CD4-positive, CD25-positive, alpha-beta regulatory T cell (primary cell): ENCODE measurements around the gene ID4. TPM values are rescaled to one million over a fixed set of nuclear protein-coding genes. Genes with fewer than 3 reads are reported as not detected.
"Not testable (repeated sequence)": the region's sequence is repeated elsewhere in the genome, so short reads cannot be mapped to it uniquely, and the experiment has no call there.

Experiments used
- ATAC-seq, 2 donors: fragments of 150-1000 bp; cut with Tn5 transposase; one replicate each; pipeline ENCODE4 v1.10.0; 2021; ENCODE audit warnings: low read depth in 2 of 2, moderate number of reproducible peaks in 2 of 2, moderate library complexity in 1 of 2
- DNase-seq, 3 donors: peaks; one replicate each; pipeline versions ENCODE4 v3.0.0 to v3.0.0-alpha.2; 2012 to 2022; ENCODE audit warnings: mixed read lengths in 1 of 3
- H3K27ac ChIP-seq: one replicate; pipeline ENCODE4 v1.7.0; 2013; ENCODE audit warnings: mild to moderate bottlenecking, low read length; ENCODE audit not compliant: insufficient read depth, poor library complexity, severe bottlenecking
- H3K27me3 ChIP-seq: one replicate; pipeline ENCODE4 v1.7.0; 2013; ENCODE audit warnings: low read length; ENCODE audit not compliant: control insufficient read depth, insufficient read depth
- H3K36me3 ChIP-seq: one replicate; pipeline ENCODE4 v1.7.0; 2013; ENCODE audit warnings: mild to moderate bottlenecking, low read length, moderate library complexity; ENCODE audit not compliant: control insufficient read depth, insufficient read depth
- H3K4me1 ChIP-seq: 2 replicates; pipeline ENCODE4 v1.7.0; 2013; ENCODE audit warnings: mild to moderate bottlenecking, low read length; ENCODE audit not compliant: insufficient read depth, control insufficient read depth, poor library complexity, severe bottlenecking
- H3K4me3 ChIP-seq: one replicate; pipeline ENCODE4 v1.7.0; 2013; ENCODE audit warnings: low read depth, mild to moderate bottlenecking, low read length, moderate library complexity
- H3K9me3 ChIP-seq, 2 experiments: 1 replicate in 1 of 2; 2 replicates in 1 of 2; pipeline ENCODE4 v1.7.0; 2013; ENCODE audit warnings: low read length in 2 of 2, mild to moderate bottlenecking in 1 of 2, moderate library complexity in 1 of 2; ENCODE audit not compliant: control insufficient read depth in 2 of 2
- H3K27ac Mint-ChIP-seq, 3 donors: one replicate each; pipeline ENCODE4 v1.8.0; 2020 to 2022; ENCODE audit warnings: mild to moderate bottlenecking in 3 of 3, mixed read lengths in 3 of 3, moderate library complexity in 2 of 3
- H3K27me3 Mint-ChIP-seq: one replicate; pipeline ENCODE4 v1.8.0; 2022; ENCODE audit warnings: mild to moderate bottlenecking, mixed read lengths
- H3K36me3 Mint-ChIP-seq: one replicate; pipeline ENCODE4 v1.8.0; 2020; ENCODE audit warnings: mixed read lengths
- H3K4me1 Mint-ChIP-seq, 4 donors: one replicate each; pipeline ENCODE4 v1.8.0; 2020 to 2022; ENCODE audit warnings: mixed read lengths in 4 of 4, mild to moderate bottlenecking in 1 of 4
- H3K4me3 Mint-ChIP-seq, 4 donors: one replicate each; pipeline ENCODE4 v1.8.0; 2020 to 2022; ENCODE audit warnings: mild to moderate bottlenecking in 4 of 4, mixed read lengths in 4 of 4, moderate library complexity in 3 of 4
- H3K9me3 Mint-ChIP-seq, 7 donors: one replicate each; pipeline ENCODE4 v1.8.0; 2020 to 2022; ENCODE audit warnings: mixed read lengths in 7 of 7, mild to moderate bottlenecking in 3 of 7, moderate library complexity in 2 of 7
- polyA plus RNA-seq, 4 donors: library from polyadenylated mRNA; unstranded; fragments of 300-500 nt; fragmentation: Illumina TruSeq; gene quantifications; one replicate each; pipeline ENCODE4 v1.2.3, GENCODE V29; 2021
- total RNA-seq: library from RNA; stranded (reverse); gene quantifications from one replicate; pipeline ENCODE4 v1.2.3, GENCODE V29; 2022

Gene ID4
- total and polyA plus RNA-seq, 5 donors from 2014 or later, result not detected

- Mint-ChIP-seq H3K27me3 (peaks cover 4% of the 10 kb centered on the region), H3K9me3 (peaks cover 0 to 5% (median 0%) of the 10 kb centered on the region in 7 donors), H3K4me1 (peaks cover 0 to 1% (median 0%) of the 10 kb centered on the region in 4 donors), H3K4me3 (no peak overlapping the region), H3K36me3 (no peaks in the 10 kb centered on the region), H3K27ac (no peak overlapping the region)
- Histone ChIP-seq H3K27ac (no peak overlapping the region), H3K36me3 (no peaks in the 10 kb centered on the region), H3K4me3 (no peak overlapping the region), H3K4me1 (no peaks in the 10 kb centered on the region), H3K9me3 (no peaks in the 10 kb centered on the region), H3K27me3 (no peaks in the 10 kb centered on the region)
- ATAC-seq, result no peak
- DNase-seq, result no peak
These were observed 15.8 kb downstream of the ID4 start for GRCh38 chr6:19852927-19853326.

GRCh38 chr6:19854421-19855015 lies 17.3 kb downstream of the ID4 start:
- H3K9me3 ChIP-seq, ATAC-seq, H3K9me3 Mint-ChIP-seq, H3K4me1 ChIP-seq, H3K4me3 ChIP-seq, H3K27me3 Mint-ChIP-seq, H3K4me1 Mint-ChIP-seq, DNase-seq, H3K27ac ChIP-seq, H3K4me3 Mint-ChIP-seq, H3K27ac Mint-ChIP-seq, H3K36me3 Mint-ChIP-seq, H3K27me3 ChIP-seq, H3K36me3 ChIP-seq: not testable (repeated sequence)

- peaks cover 0 to 7% (median 0%) of the 10 kb centered on the region in 7 donors for H3K9me3 Mint-ChIP-seq
- no peaks in the 10 kb centered on the region for H3K9me3 ChIP-seq
- H3K27ac Mint-ChIP-seq, result no peak overlapping the region
- no peak for DNase-seq
- H3K27ac ChIP-seq, result no peak overlapping the region
- ATAC-seq, result no peak
- no peaks in the 10 kb centered on the region for H3K27me3 ChIP-seq
- H3K4me1 Mint-ChIP-seq, result peaks cover 0 to 1% (median 0%) of the 10 kb centered on the region in 4 donors
- no peaks in the 10 kb centered on the region for H3K36me3 Mint-ChIP-seq
- H3K36me3 ChIP-seq, result no peaks in the 10 kb centered on the region
- no peaks in the 10 kb centered on the region for H3K4me1 ChIP-seq
- peaks cover 4% of the 10 kb centered on the region for H3K27me3 Mint-ChIP-seq
- no peak overlapping the region for H3K4me3 ChIP-seq
- H3K4me3 Mint-ChIP-seq, result no peak overlapping the region
These were observed 18.4 kb downstream of the ID4 start for GRCh38 chr6:19855536-19855935.

- Histone ChIP-seq H3K9me3 (no peaks in the 10 kb centered on the region), H3K4me1 (no peaks in the 10 kb centered on the region), H3K27me3 (no peaks in the 10 kb centered on the region), H3K27ac (no peak overlapping the region), H3K36me3 (no peaks in the 10 kb centered on the region), H3K4me3 (no peak overlapping the region)
- peaks cover 0 to 1% (median 0%) of the 10 kb centered on the region in 4 donors for H3K4me1 Mint-ChIP-seq
- H3K36me3 Mint-ChIP-seq, result no peaks in the 10 kb centered on the region
- H3K4me3 Mint-ChIP-seq, result no peak overlapping the region
- H3K27me3 Mint-ChIP-seq, result peaks cover 4% of the 10 kb centered on the region
- H3K9me3 Mint-ChIP-seq, result peaks cover 0 to 7% (median 0%) of the 10 kb centered on the region in 7 donors
- DNase-seq (no peak), ATAC-seq (no peak)
- H3K27ac Mint-ChIP-seq, result no peak overlapping the region
These were observed 20.0 kb downstream of the ID4 start for GRCh38 chr6:19857139-19857538.

- H3K27me3 ChIP-seq, result no peaks in the 10 kb centered on the region
- H3K9me3 ChIP-seq, result no peaks in the 10 kb centered on the region
- Mint-ChIP-seq H3K27me3 (no peaks in the 10 kb centered on the region), H3K4me3 (no peak overlapping the region), H3K4me1 (peaks cover 0 to 1% (median 0%) of the 10 kb centered on the region in 4 donors), H3K9me3 (peaks cover 0 to 7% (median 0%) of the 10 kb centered on the region in 7 donors), H3K36me3 (no peaks in the 10 kb centered on the region), H3K27ac (no peak overlapping the region)
- no peak for DNase-seq
- H3K27ac ChIP-seq, result no peak overlapping the region
- no peaks in the 10 kb centered on the region for H3K36me3 ChIP-seq
- no peaks in the 10 kb centered on the region for H3K4me1 ChIP-seq
- no peak overlapping the region for H3K4me3 ChIP-seq
- no peak for ATAC-seq
These were observed 20.5 kb downstream of the ID4 start for GRCh38 chr6:19857703-19858102.

GRCh38 chr6:19860235-19860877 lies 23.2 kb downstream of the ID4 start:
- no peaks in the 10 kb centered on the region for H3K36me3 ChIP-seq
- H3K9me3 Mint-ChIP-seq, result peaks cover 0 to 7% (median 0%) of the 10 kb centered on the region in 7 donors
- H3K27ac ChIP-seq, result no peak overlapping the region
- H3K4me1 ChIP-seq, result no peaks in the 10 kb centered on the region
- H3K27ac Mint-ChIP-seq, result no peak overlapping the region
- H3K36me3 Mint-ChIP-seq, result no peaks in the 10 kb centered on the region
- ATAC-seq (no peak), DNase-seq (no peak)
- no peaks in the 10 kb centered on the region for H3K27me3 ChIP-seq
- no peak overlapping the region for H3K4me3 Mint-ChIP-seq
- no peaks in the 10 kb centered on the region for H3K9me3 ChIP-seq
- no peak overlapping the region for H3K4me3 ChIP-seq
- H3K27me3 Mint-ChIP-seq, result no peaks in the 10 kb centered on the region
- H3K4me1 Mint-ChIP-seq, result peaks cover 0 to 1% (median 0%) of the 10 kb centered on the region in 4 donors

- no peaks in the 10 kb centered on the region for H3K27me3 ChIP-seq
- peaks cover 0 to 3% (median 0%) of the 10 kb centered on the region in 7 donors for H3K9me3 Mint-ChIP-seq
- H3K36me3 ChIP-seq, result no peaks in the 10 kb centered on the region
- H3K4me1 Mint-ChIP-seq, result no peaks in the 10 kb centered on the region
- H3K27ac ChIP-seq, result no peak overlapping the region
- no peak for ATAC-seq
- no peaks in the 10 kb centered on the region for H3K4me1 ChIP-seq
- H3K4me3 Mint-ChIP-seq, result no peak overlapping the region
- no peak overlapping the region for H3K4me3 ChIP-seq
- H3K36me3 Mint-ChIP-seq, result no peaks in the 10 kb centered on the region
- H3K27me3 Mint-ChIP-seq, result no peaks in the 10 kb centered on the region
- no peak for DNase-seq
- no peak overlapping the region for H3K27ac Mint-ChIP-seq
- H3K9me3 ChIP-seq, result no peaks in the 10 kb centered on the region
These were observed 27.1 kb downstream of the ID4 start for GRCh38 chr6:19864285-19864684.

GRCh38 chr6:19865178-19865577 lies 28.0 kb downstream of the ID4 start:
- Histone ChIP-seq H3K4me1 (no peaks in the 10 kb centered on the region), H3K27ac (no peak overlapping the region), H3K9me3 (no peaks in the 10 kb centered on the region), H3K36me3 (no peaks in the 10 kb centered on the region), H3K27me3 (no peaks in the 10 kb centered on the region), H3K4me3 (no peak overlapping the region)
- DNase-seq, result no peak
- Mint-ChIP-seq H3K4me3 (no peak overlapping the region), H3K4me1 (no peaks in the 10 kb centered on the region), H3K36me3 (no peaks in the 10 kb centered on the region), H3K27me3 (no peaks in the 10 kb centered on the region), H3K27ac (no peak overlapping the region), H3K9me3 (peaks cover 0 to 3% (median 0%) of the 10 kb centered on the region in 7 donors)
- no peak for ATAC-seq
